ENCODE measurements around the gene ALG2. TPM values are rescaled to one million over a fixed set of nuclear protein-coding genes. Genes with fewer than 3 reads are reported as not detected.

ALG2 gene
- total RNA-seq, 1 donor: 51.8 TPM

GRCh38 chr9:99169982-99170761 is 51.6 kb downstream of the ALG2 start:
- Histone ChIP-seq H3K9me3 (ENCODE audit: low read depth, low read length) (no peaks in the 10 kb centered on the region), H3K27ac (ENCODE audit: low read depth, low read length) (no peak overlapping the region), H3K4me3 (ENCODE audit: insufficient read depth, low read length) (no peak overlapping the region), H3K36me3 (ENCODE audit: insufficient read depth, low read length) (no peaks in the 10 kb centered on the region), H3K79me2 (ENCODE audit: insufficient read depth, low read length) (no peaks in the 10 kb centered on the region), H3K4me2 (ENCODE audit: insufficient read depth, low read length) (no peak overlapping the region), H3K4me1 (ENCODE audit: insufficient read depth, low read length) (no peaks in the 10 kb centered on the region), H3K27me3 (ENCODE audit: insufficient read depth, low read length) (peaks cover 39% of the 10 kb centered on the region), H4K20me1 (ENCODE audit: insufficient read depth, low read length) (no peaks in the 10 kb centered on the region), H2AFZ (ENCODE audit: low read length) (peak overlapping the region; percentile 15)
- no peak for DNase-seq (ENCODE audit: insufficient read length, low spot score, missing footprints)
- TF ChIP-seq CTCF (IDR thresholded peaks at IDR 0.05; ENCODE audit: extremely low read depth, low read depth, low read length): peak; percentile 7

- no peak overlapping the region for H3K4me3 ChIP-seq (ENCODE audit: insufficient read depth, low read length)
- no peaks in the 10 kb centered on the region for H3K79me2 ChIP-seq (ENCODE audit: insufficient read depth, low read length)
- H3K9me3 ChIP-seq (ENCODE audit: low read depth, low read length): no peaks in the 10 kb centered on the region
- peaks cover 36% of the 10 kb centered on the region for H3K27me3 ChIP-seq (ENCODE audit: insufficient read depth, low read length)
- H3K4me2 ChIP-seq (ENCODE audit: insufficient read depth, low read length): no peak overlapping the region
- no peak for DNase-seq (ENCODE audit: insufficient read length, low spot score, missing footprints)
- H3K27ac ChIP-seq (ENCODE audit: low read depth, low read length): no peak overlapping the region
- no peaks in the 10 kb centered on the region for H3K4me1 ChIP-seq (ENCODE audit: insufficient read depth, low read length)
- no peaks in the 10 kb centered on the region for H4K20me1 ChIP-seq (ENCODE audit: insufficient read depth, low read length)
- no peak overlapping the region for H2AFZ ChIP-seq (ENCODE audit: low read length)
- no peak for TF ChIP-seq CTCF (IDR thresholded peaks at IDR 0.05; ENCODE audit: extremely low read depth, low read depth, low read length)
- no peaks in the 10 kb centered on the region for H3K36me3 ChIP-seq (ENCODE audit: insufficient read depth, low read length)
Measured at GRCh38 chr9:99169086-99169485, 52.7 kb downstream of the ALG2 start.

GRCh38 chr9:99167694-99168093 is 54.0 kb downstream of the ALG2 start:
- H3K4me3 ChIP-seq (ENCODE audit: insufficient read depth, low read length): no peak overlapping the region
- H3K36me3 ChIP-seq (ENCODE audit: insufficient read depth, low read length): no peaks in the 10 kb centered on the region
- no peaks in the 10 kb centered on the region for H3K4me1 ChIP-seq (ENCODE audit: insufficient read depth, low read length)
- no peaks in the 10 kb centered on the region for H3K79me2 ChIP-seq (ENCODE audit: insufficient read depth, low read length)
- H3K9me3 ChIP-seq (ENCODE audit: low read depth, low read length): no peaks in the 10 kb centered on the region
- no peak overlapping the region for H3K27ac ChIP-seq (ENCODE audit: low read depth, low read length)
- H2AFZ ChIP-seq (ENCODE audit: low read length): no peak overlapping the region
- peaks cover 28% of the 10 kb centered on the region for H3K27me3 ChIP-seq (ENCODE audit: insufficient read depth, low read length)
- DNase-seq (ENCODE audit: insufficient read length, low spot score, missing footprints): no peak
- H3K4me2 ChIP-seq (ENCODE audit: insufficient read depth, low read length): no peak overlapping the region
- no peak for TF ChIP-seq CTCF (IDR thresholded peaks at IDR 0.05; ENCODE audit: extremely low read depth, low read depth, low read length)
- no peaks in the 10 kb centered on the region for H4K20me1 ChIP-seq (ENCODE audit: insufficient read depth, low read length)

GRCh38 chr9:99167119-99167518 is 54.6 kb downstream of the ALG2 start:
- Histone ChIP-seq H3K9me3 (ENCODE audit: low read depth, low read length) (no peaks in the 10 kb centered on the region), H3K27ac (ENCODE audit: low read depth, low read length) (no peak overlapping the region), H3K36me3 (ENCODE audit: insufficient read depth, low read length) (no peaks in the 10 kb centered on the region), H3K4me2 (ENCODE audit: insufficient read depth, low read length) (no peak overlapping the region), H2AFZ (ENCODE audit: low read length) (no peak overlapping the region), H3K27me3 (ENCODE audit: insufficient read depth, low read length) (peaks cover 22% of the 10 kb centered on the region), H3K79me2 (ENCODE audit: insufficient read depth, low read length) (no peaks in the 10 kb centered on the region), H3K4me3 (ENCODE audit: insufficient read depth, low read length) (no peak overlapping the region), H4K20me1 (ENCODE audit: insufficient read depth, low read length) (no peaks in the 10 kb centered on the region), H3K4me1 (ENCODE audit: insufficient read depth, low read length) (no peaks in the 10 kb centered on the region)
- no peak for TF ChIP-seq CTCF (IDR thresholded peaks at IDR 0.05; ENCODE audit: extremely low read depth, low read depth, low read length)
- no peak for DNase-seq (ENCODE audit: insufficient read length, low spot score, missing footprints)

Small RNA genes lying within 50 kb of the gene (small RNA-seq; reads per million reads assigned to genes)
- gene RN7SL794P: not detected

Other genes starting within 250 kb of the ALG2 start
- gene TGFBR1, start 116.8 kb downstream of the ALG2 start, total RNA-seq: 114 and 122 TPM in 2 replicates
- gene SEC61B, start 340 bp upstream of the ALG2 start, total RNA-seq: 73.1 and 84.0 TPM in 2 replicates